Measurements from ENCODE around the gene SSX2IP.

Gene SSX2IP

DNA sequence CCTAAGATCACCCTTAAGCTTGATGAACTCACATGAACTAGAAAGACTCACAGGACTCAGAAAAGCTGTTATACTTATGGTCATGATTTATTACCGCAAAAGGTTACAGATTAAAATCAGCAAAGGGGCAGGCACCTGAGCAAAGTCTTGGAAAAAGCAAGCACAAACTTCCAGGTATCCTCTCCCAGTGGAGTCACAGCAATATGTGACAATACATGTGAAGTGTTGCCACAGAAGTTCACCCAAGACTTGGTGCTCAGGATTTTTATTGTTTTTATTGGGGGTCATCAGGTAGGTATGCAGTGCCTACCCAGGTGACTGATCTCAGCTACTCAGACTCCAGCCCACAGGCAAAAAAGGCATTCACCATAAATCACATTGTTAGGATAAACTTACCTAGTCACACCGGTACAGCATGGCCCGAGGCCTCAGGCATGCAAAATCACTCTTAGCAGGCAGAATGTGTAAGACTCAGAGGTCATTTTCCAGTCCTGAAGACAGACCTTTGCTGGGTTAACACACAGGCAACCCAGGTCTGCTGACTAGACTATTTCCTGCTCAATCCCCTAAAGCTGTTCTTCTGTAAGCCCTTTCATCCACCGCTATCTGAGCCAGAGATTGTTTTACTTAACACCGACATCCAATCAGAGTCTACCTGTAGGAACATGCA, 55.6 kb downstream of the SSX2IP start:
- Histone ChIP-seq H3K27ac (no peak overlapping the region), H3K4me3 (IDR thresholded peaks at IDR 0.05; ENCODE audit: insufficient read depth, low read depth, low read length) (no peak overlapping the region), H3K36me3 (ENCODE audit: insufficient read depth) (no peaks in the 10 kb centered on the region), H4K20me1 (ENCODE audit: insufficient read depth) (no peaks in the 10 kb centered on the region), H3K27me3 (ENCODE audit: insufficient read depth, low read depth) (no peaks in the 10 kb centered on the region), H3K4me1 (ENCODE audit: low read depth, poor library complexity, severe bottlenecking) (no peaks in the 10 kb centered on the region), H3K4me2 (no peak overlapping the region), H3K79me2 (ENCODE audit: insufficient read depth, low read depth) (no peaks in the 10 kb centered on the region), H2AFZ (ENCODE audit: low read depth) (no peak overlapping the region), H3K9ac (no peak overlapping the region)
- TF ChIP-seq, protein P1, sequence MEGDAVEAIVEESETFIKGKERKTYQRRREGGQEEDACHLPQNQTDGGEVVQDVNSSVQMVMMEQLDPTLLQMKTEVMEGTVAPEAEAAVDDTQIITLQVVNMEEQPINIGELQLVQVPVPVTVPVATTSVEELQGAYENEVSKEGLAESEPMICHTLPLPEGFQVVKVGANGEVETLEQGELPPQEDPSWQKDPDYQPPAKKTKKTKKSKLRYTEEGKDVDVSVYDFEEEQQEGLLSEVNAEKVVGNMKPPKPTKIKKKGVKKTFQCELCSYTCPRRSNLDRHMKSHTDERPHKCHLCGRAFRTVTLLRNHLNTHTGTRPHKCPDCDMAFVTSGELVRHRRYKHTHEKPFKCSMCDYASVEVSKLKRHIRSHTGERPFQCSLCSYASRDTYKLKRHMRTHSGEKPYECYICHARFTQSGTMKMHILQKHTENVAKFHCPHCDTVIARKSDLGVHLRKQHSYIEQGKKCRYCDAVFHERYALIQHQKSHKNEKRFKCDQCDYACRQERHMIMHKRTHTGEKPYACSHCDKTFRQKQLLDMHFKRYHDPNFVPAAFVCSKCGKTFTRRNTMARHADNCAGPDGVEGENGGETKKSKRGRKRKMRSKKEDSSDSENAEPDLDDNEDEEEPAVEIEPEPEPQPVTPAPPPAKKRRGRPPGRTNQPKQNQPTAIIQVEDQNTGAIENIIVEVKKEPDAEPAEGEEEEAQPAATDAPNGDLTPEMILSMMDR (conservative IDR thresholded peaks at IDR 0.05; ENCODE audit: low read depth, low read length), result no peak

DNA sequence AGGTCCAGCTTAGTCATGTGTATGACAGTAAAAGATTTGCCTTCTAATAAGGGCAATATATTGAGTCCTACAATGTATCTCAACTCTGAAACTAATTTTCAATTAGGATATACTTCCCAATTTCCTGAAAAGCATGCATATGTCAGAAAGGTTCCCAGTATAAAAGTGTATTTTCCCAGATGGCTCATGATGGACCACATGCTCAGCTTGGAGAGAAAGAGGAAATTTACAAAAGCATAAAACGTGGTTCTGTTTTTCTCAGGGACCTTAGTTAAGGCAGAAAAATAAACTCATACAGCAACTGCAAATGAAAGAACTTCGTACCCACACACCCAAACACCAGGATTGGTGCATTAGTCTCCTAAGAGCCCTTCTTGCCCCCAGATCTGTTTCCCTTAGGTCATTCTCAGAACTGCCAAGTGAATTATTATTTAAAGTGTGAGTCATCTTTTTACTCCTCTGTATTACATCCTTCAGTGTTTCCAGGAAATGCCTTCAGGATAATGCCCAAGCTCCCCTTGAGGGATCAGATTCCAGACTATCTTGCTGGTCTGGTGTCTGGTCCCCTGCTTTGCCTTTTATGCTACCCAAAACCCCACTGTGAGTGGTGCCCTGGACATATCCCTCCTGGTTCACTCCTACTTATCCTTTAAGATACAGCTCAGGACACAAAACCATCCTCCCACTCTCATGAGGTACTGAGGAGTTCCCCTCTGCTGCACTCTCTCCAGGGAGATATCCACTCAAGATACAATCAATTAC, 57.4 kb downstream of the SSX2IP start:
- no peak overlapping the region for H2AFZ ChIP-seq (ENCODE audit: low read depth)
- H3K27me3 ChIP-seq (ENCODE audit: insufficient read depth, low read depth), result no peaks in the 10 kb centered on the region
- no peaks in the 10 kb centered on the region for H3K4me1 ChIP-seq (ENCODE audit: low read depth, poor library complexity, severe bottlenecking)
- H3K27ac ChIP-seq, result no peak overlapping the region
- TF ChIP-seq, protein P1 (conservative IDR thresholded peaks at IDR 0.05; ENCODE audit: low read depth, low read length), result no peak
- no peaks in the 10 kb centered on the region for H4K20me1 ChIP-seq (ENCODE audit: insufficient read depth)
- H3K9ac ChIP-seq, result no peak overlapping the region
- no peaks in the 10 kb centered on the region for H3K79me2 ChIP-seq (ENCODE audit: insufficient read depth, low read depth)
- H3K36me3 ChIP-seq (ENCODE audit: insufficient read depth), result no peaks in the 10 kb centered on the region
- no peak overlapping the region for H3K4me3 ChIP-seq (IDR thresholded peaks at IDR 0.05; ENCODE audit: insufficient read depth, low read depth, low read length)
- H3K4me2 ChIP-seq, result no peak overlapping the region

DNA sequence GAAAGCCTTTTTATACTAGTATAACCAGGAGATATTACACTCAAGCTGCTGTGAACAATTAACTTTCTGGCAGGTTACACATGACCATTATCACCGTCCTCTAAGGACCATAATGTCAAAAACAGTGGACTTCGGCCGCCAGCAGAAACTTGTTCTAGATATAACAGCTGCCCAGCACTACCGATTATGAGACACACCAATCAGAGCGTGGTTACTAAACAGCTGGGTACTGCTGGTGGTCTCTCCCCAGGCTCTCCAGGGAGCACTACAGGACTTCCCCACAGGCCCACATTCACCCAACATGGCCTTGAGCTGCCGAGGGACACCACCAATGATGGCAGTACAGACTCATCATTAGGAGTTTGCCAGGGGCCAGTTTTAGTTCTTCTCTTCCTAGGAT, 58.1 kb downstream of the SSX2IP start:
- no peak overlapping the region for H3K9ac ChIP-seq
- no peaks in the 10 kb centered on the region for H3K36me3 ChIP-seq (ENCODE audit: insufficient read depth)
- H4K20me1 ChIP-seq (ENCODE audit: insufficient read depth), result no peaks in the 10 kb centered on the region
- H3K79me2 ChIP-seq (ENCODE audit: insufficient read depth, low read depth), result no peaks in the 10 kb centered on the region
- H3K4me3 ChIP-seq (IDR thresholded peaks at IDR 0.05; ENCODE audit: insufficient read depth, low read depth, low read length), result no peak overlapping the region
- no peak overlapping the region for H3K27ac ChIP-seq
- no peaks in the 10 kb centered on the region for H3K4me1 ChIP-seq (ENCODE audit: low read depth, poor library complexity, severe bottlenecking)
- H3K4me2 ChIP-seq, result no peak overlapping the region
- no peaks in the 10 kb centered on the region for H3K27me3 ChIP-seq (ENCODE audit: insufficient read depth, low read depth)
- TF ChIP-seq, protein P1 (conservative IDR thresholded peaks at IDR 0.05; ENCODE audit: low read depth, low read length), result no peak
- H2AFZ ChIP-seq (ENCODE audit: low read depth), result no peak overlapping the region

DNA sequence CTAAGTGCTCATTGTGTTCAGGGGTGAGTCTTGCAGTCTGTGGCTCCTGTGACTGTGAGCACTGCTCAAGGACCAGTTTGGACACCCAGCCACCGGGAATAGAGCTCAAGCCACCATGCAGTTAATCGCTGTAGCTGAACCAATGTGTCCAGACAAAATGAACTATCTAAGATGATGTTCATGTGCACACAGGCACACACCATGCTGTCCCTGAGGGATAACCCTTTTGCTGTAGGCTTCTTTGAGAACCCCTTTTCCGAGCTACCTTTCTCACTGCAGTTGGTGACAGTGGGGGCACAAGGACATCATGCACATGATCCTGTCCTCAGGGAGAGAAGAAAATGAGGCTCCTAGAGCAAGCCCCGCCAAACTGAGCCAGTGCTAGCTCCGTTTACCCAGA, 65.4 kb downstream of the SSX2IP start:
- Histone ChIP-seq H3K36me3 (ENCODE audit: insufficient read depth) (no peaks in the 10 kb centered on the region), H2AFZ (ENCODE audit: low read depth) (no peak overlapping the region), H4K20me1 (ENCODE audit: insufficient read depth) (no peaks in the 10 kb centered on the region), H3K4me2 (no peak overlapping the region), H3K9ac (no peak overlapping the region), H3K27ac (no peak overlapping the region), H3K4me1 (ENCODE audit: low read depth, poor library complexity, severe bottlenecking) (no peaks in the 10 kb centered on the region), H3K4me3 (IDR thresholded peaks at IDR 0.05; ENCODE audit: insufficient read depth, low read depth, low read length) (no peak overlapping the region), H3K79me2 (ENCODE audit: insufficient read depth, low read depth) (no peaks in the 10 kb centered on the region), H3K27me3 (ENCODE audit: insufficient read depth, low read depth) (no peaks in the 10 kb centered on the region)
- TF ChIP-seq, protein P1 (conservative IDR thresholded peaks at IDR 0.05; ENCODE audit: low read depth, low read length), result no peak

All from KMS-11 (cell line).